Nucleus accumbens (tissue), 56 donors: ENCODE data around the gene HIGD1C.
"Not testable (repeated sequence)": the region's sequence is repeated elsewhere in the genome, so short reads cannot be mapped to it uniquely, and the experiment has no call there.

Source experiments
- DNase-seq, 56 donors: peaks; one replicate each; lab custom pipeline; 2025; lab: John Stamatoyannopoulos, UW

Gene HIGD1C

DNA sequence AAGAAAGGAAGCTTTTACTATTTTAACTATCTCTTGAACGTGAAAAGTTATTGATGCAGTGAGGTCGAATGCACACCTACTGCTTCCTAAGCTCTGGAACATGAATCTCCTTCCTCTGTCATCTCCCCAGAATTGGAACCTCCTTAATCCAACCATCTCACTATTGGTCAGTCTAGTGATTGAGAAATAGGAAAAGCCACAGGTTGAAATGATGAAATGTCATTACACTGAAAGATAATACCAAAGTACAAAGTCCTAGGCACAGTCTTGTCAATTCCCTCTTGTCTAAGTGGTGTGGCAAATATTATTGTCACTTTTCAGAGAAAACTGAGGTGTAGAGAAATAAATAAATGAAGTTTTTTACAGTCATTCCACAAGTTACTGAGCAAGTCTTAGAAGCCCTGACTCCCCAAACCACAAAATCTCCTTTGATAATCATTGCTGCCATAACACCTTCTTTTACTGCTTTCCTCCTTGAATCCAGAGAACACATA lies 19.5 kb upstream of the HIGD1C start:
- no peak for DNase-seq

DNA sequence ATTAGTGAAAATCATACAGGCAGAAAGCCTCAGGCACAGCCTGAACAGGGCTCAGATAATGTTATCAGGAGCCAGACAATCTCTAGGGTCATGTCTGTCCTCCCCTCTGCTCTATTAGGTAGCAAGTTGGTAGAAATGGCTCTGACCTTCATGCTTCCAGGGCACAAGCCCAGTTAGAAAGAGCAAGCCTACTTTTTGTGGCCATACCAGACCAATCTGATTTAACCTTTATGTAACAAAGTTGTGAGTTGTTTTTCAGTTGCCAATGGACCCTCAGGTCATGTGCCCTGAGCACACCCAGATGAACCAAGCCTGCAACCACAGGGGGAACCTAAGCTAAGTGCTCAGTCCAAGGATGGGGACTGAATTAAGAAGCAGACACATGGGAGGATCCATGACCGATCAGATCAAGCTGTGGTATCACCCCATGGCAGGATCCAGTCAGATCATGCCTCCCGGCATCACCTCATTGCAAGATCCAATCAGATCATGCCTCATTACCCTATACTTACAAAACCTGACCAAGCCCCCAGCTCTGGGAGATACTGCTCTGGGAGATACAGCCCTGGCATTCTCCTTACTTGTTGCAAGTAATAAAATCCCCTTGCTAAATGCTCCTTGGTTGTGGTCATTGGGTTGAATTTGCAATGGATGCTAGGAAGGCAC lies 18.8 kb upstream of the HIGD1C start:
- DNase-seq = no peak

DNA sequence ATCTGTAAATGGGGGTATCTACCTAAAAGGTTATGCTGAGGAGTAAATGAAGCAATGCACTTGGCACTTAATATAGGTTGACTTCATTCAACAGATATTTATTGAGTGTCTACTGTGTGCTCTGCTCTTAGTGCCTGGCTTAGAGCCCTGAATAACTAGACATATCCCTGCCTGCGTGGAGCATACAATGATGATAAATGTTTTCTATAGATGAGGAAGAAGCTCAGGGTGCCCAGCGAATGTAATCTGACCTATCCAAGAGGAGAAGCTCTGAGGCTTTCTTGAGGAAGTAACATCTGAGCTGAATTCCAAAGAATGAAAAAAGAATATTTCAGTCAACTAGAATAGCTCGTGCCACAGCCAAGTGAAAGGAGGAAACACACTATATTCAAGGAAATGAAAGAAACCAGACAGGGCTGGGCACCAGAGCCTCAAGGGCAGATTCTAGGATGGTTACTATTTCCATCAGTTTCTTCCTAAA lies 17.9 kb upstream of the HIGD1C start:
- no peak for DNase-seq

DNA sequence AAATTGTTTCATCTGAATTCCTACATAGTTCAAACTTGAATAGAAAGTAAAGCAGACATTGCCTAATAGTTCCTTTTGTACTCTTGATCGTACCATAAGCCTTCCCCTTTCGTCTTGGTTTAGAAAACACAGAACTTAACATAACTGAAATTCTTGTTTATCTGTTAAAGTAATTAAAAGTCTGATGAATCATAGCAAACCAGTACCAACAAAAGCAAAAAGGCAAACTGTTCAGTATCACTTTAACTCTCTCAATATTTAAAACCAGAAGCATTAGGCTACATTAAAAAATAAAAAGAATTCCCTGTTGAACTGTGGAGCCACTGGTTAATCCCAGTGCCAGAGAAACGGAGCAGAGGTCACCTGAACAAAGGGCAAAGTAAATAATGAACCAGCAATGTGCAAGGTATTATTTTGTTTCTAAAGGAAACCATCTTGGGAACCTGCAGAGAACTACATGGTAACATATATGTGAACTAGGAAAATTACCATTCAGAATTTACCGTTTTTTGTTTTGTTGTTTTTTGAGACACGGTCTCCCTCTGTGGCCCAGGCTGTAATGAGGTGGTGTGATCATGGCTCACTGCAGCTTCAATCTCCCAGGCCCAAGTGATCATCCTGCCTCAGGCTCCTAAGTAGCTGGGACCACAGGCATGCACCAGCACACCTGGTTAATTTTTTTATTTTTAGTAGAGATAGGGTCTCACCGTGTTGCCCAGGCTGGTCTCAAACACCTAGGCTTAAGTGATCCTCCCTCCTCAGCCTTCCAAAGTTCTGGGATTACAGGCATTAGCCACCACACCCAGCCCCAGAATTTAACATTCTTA lies 17.1 kb upstream of the HIGD1C start:
- DNase-seq = no peak

DNA sequence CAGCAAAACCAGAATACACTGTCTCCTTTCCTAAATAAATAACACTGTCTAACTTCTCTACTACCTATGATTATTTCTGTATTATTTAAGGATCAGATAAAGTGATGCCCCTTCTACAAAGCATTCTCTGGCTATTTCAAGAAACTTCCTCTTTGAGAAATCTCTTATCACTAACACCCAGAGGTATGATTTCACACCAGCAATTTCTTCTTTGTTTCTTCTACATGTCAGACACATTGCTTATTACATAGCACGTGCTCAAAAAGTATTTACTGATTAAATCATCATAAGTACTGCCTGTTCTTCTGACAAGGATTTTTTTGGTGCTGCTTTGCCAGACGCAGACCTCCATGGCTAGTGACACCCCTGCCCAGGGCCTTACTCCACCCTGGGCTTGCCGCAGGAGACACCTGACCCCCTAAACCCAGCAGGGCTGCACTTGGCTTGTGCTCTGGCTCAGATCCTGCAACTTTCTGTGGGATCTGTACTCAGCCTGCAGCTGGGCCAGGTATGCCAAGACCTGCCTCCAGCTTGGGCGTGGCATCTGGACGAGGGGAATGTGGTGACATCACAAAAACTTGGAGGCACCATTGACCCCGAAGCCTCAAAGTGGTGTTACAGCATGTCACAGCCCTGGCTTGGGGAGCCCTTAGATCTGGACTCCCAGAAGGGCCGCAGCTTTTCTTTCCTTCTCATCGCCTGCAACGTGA lies 15.4 kb upstream of the HIGD1C start:
- no peak for DNase-seq

DNA sequence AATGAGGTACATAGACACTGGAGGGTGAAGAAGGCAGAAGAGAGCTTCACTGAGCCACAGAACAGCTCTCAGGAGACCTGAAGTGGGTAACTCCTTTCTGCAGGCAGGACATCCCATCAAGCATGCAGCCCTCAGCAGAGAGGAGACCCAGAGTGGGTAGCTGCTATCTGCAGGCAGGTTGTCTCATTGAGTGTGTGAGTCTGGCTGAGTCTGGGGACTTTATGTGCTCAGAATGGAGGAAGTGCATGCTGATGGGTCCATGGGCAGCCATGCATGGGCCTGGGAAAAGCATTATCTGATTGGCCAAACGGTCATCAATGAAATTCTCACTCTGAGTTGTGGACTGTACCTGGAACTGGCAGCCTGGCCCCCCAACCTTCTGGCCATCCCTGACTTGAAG lies 14.7 kb upstream of the HIGD1C start:
- no peak for DNase-seq

DNA sequence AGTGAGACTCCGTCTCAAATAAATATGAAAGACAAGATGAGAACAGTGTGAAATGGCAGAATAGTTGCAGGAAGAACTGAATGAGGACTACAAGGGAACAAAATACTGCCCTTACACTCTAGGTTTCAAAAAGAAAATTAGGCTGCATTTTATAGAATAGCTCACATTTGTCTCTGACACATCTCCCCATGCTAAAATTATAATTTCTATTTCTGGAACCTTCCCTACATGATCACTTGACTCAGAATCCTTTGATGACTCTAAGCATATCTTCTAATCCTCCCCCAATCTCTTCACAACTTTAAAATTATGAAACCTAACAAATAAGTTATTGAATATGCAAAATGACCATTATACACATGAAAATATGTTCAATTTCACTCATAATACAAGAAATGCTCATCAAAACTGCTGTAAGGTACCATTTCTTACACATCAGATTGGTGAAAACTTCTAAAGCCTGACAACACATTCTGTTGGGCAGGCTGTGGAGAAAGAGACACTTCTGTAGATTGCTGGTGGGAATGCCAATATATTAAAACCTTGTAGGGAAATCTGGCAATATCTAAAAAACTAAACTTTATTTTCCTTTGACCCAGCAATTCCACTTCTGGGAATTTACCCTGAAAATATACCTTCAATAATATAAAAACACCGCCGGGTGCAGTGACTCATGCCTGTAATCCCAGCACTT lies 4.3 kb upstream of the HIGD1C start:
- no peak for DNase-seq

DNA sequence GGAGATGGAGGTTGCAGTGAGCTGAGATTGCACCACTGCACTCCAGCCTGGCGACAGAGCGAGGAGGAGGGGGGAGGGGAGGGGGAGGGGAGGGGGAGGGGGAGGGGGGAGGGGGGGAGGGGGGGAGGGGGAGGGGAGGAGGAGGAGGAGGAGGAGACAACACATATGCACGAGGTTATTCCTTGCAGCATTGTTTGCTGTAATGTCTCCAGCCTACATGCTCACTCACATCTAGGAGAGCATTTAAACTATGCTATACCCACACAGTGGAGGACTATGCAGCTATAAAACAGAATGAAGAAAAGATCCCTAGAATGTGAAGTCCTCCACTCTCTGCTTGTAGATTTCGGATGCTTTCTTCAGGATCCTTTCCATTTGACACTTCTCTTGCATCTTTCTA lies 3.5 kb upstream of the HIGD1C start:
- DNase-seq = no peak

DNA sequence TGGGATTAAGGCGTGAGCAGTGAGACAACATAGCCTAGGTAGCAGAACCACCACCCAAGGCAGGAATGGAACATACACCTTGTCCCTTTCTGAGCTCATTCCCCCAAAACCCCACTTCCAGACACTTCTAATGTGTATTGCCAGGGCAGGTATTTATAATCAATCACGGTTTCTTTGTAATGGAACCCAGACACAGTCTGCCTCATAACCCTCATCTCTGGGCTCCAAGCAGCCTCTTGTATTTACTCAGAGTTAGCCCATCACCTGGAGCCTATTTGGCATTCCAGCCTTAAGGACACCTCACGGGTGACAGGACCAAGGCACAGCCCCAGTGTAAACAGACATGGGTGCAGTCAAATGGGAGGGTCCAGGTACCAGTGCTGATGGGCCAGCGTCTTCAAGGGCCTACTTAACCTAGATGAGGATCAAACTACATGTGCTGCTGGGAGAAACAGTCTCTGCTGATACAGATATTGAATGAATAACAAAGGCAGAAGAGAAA lies 2.5 kb upstream of the HIGD1C start:
- no peak for DNase-seq

DNA sequence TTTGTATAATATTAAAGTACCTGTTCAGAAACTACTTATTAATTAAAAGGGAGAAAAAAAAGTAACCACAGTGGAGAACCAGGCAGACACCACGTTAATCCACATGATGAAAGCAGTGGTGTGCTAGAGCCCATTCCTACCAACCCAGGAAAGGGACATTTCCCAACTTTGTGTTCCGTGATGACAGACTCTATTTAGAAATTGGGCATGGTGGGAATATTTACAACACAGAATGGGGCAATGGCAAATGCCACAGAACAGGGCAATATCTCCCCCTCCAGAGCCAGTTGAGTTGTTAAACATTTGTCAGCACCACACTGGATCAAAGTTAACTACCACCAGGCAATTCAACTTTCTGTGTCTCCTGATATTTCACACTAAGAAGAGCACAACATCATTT lies 1.2 kb upstream of the HIGD1C start:
- no peak for DNase-seq

DNA sequence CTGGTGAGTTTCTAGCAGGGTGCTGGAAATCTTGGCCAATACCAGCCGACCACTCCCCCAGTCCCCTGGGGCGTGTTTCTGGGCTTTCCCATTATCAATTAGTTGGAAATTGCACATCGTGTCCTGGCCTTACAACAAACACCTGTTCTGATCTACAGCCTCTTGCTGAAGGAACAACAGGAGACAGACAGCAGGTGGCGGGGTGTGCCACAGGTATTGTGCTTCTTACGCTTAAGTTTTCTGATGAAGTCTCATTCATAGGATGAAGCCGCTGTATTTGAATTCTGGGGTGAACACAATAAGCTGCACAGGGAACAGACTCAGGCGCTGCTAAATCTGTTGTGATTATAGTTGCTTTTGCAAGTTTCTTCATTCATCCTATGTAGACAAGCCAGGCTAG lies 703 bp downstream of the HIGD1C start:
- no peak for DNase-seq

DNA sequence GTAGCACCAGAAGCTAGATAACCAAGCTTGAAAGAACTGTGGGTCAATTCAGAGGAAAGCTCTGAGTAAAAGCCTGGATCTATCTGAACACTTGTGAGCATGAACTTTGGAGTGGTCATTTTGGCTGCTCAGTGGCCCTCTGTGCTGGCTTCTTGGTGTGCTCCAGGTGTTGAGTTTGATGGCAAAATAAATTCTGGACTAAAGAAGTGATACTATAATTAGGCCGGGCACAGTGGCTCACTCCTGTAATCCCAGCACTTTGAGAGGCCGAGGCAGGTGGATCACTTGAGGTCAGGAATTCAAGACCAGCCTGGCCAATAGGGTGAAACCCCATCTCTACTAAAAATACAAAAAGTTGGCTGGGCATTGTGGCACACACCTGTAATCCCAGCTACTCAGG lies 2.4 kb downstream of the HIGD1C start:
- not testable (repeated sequence) for DNase-seq

DNA sequence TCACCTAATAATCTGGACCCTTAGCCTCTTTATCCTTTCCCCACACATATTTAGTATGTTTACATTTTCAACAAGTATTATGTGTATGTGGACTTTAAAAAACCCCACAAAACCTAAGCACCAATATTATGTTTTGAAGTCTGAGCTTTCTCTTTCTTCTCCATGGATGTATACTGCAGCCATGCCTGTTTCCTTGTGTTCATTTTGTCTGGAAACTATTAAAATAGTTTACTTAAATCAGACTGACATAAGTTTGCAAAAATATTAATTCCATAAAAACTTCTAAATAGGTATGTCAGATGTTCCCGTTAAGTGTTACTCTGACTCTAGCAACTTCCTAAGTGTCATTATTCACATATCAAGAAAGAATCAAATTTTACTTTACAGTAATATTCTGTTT lies 2.9 kb downstream of the HIGD1C start:
- DNase-seq = no peak

DNA sequence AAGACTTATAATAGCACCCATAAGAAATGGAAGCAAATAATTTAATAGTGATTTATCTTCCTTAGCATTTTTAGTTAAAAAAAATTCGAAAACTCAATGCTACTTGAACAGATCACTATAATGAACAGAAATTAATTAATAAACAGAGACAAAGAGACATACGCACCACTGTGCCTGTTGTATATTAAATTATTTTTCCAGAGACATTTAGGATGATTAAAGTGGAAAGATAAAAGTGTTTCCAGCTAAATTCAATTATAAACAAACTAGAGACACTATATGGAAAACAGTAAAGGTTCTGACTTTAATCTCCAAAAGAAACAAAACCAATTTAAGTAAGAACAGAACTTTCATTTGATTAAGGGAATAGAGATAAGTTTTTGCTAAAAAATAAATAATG lies 3.4 kb downstream of the HIGD1C start:
- DNase-seq = no peak

DNA sequence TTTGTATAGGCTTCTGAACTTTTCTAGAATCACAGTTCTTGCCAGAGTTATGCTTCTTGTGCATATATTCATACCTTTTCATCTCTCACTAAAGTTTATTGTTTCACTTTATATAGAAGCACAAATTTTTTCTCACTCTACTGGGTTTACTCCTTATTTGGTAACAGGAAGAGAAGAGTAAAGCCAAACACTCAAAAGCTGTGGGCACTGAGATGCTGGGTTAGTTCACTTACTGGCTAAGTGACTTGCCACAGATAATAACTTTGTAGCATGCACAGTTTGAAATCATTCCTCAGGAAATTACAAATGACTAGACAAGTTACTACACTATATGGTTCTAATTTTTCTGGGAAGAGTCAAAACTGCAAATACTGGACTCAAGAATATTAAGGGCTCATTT lies 7.8 kb downstream of the HIGD1C start:
- no peak for DNase-seq

DNA sequence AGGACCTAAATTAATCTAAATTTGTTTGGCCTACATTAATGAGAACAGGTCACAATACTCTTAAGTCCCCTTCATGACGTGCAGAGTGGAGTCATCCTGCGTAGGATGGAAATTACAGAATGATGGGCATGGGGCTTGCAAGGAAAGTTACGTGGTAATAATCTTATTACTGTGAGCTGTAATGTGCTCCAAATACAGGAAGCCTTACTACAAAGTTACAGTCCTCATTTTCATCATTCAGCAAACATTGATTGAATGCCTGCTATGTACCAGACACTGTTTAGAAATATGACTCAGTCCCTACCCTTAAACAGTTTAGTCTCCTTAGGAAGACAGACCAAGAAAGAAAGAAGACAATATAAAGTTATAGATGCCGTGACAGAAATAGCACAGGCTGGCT lies 9.4 kb downstream of the HIGD1C start:
- DNase-seq = no peak

DNA sequence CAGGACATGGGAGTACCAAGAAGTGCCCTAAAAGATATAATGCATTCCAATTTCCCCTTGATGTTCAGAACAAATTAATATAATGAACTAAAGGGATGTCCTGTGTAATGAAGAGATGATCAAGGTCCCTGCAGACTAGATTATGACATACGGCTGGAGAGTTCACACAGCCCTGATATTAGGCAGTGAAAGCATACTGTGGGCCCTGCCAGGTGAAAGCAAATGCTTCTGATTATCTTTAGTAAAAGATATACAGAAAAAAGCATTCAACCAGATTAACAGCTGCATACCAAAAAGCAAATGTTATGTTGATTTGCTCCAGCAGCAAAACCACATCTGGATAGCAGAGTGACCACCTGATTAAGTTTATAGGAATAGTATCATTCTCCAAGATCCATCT lies 12.1 kb downstream of the HIGD1C start:
- DNase-seq = no peak

DNA sequence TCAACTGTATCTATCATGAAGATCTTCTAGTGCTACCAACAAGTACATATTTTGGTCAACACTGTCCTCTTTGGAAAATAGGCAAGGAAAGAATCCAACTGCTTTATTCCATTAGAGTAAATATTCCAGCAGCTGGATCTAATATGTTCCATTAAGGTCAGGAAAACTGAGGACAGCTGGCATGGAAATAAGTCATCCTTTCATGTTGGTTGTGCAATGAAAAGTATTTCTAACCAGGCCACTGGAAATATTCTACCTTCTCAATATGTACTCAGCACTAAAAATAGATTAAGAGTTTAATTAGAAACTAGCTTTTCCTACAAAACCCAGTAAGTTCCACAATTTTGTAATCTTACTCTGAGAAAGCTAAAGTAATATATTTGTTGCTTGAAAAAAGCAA lies 19.6 kb downstream of the HIGD1C start:
- no peak for DNase-seq

DNA sequence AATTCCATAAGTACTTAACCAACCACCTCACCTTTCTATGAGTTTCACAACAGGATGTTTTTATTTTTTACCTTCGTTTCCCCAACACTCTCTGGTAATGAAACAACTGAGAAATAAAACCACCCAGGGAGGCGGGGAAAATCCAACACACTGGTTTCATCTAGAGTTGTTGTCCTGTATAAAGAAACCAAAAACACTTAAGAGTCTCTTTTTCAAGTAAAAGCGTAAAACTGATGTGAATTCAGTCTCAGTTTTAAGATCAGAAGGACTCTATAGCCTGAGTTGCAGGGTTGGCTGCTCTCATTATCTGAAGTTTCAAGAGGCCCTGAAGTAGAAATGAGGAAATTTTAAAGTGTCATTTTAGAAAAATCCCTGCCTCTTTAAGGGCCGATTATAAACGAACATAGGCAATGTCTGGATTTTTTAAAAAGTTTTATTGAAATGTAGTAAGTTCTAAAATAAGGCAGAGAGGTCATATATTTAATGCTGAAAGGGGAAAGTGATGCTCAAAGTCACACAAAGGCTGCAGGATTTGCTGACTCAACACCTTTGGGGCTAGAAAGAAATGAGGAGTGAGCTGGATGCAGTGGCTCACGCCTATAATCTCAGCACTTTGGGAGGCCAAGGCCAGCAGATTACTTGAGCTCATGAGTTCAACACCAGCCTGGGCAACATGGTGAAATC lies 27.2 kb downstream of the HIGD1C start:
- DNase-seq = no peak

DNA sequence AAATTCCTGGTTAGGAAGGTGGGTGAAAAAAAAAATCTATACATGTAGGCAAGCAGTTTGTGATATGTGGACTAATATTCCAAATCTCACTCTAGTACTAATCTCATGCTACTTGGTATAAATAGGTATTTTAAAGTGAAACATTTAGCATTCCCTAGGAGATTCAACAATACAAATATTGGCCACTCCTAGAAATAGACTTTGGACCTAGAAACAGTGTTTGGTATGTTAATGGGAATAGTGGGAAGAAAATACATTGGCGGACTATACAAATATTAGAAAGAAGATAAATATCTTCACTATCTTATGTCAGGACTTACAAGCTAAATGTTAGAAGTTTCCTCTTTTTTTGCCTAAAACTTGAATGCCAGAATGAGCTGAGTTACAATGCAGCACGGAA lies 28.2 kb downstream of the HIGD1C start:
- DNase-seq = no peak
